ENCODE results near the gene MIDN.

The MIDN gene

DNA sequence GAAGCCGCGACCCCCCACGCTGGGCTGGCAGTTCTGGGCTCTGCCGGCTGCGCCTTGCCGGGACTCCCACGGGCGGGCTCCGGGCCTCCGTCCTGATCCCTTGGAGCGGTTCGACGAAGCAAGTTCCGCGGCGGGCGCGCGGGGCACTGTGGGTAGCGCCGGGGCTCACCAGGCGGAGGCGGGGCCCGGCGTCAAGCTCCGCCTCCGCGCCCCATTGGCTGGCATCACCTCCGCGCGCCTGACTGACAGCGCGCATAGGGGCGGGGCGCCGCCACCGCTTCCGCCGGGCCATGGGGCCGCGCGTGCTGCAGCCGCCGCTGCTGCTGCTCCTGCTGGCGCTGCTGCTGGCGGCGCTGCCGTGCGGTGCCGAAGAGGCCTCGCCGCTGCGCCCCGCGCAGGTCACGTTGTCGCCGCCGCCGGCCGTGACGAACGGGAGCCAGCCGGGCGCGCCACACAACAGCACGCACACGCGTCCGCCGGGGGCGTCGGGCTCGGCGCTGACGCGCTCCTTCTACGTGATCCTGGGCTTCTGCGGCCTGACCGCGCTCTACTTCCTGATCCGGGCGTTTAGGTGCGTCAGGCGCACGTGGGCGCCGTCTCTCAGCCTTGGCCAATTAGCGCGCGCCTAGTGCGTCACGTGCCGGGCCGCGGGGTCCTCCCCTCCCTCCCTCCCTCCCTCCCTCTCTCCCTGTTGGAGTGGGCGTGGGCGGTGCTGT is 27.0 kb downstream of the MIDN start, which contains the start of gene FAM174C:
TSS of gene FAM174C (plus strand) at position 271 of the 716 bp plus-strand sequence. CDS start at position 291, 20 bp downstream.
- CTCF ChIA-PET, result interaction anchor here (0.8 to 1.0 kb wide), 2 partner anchors 9 to 32 kb away, joined by 4 to 5 read pairs; no protein-coding TSS in a partner anchor
- Histone ChIP-seq H3K27ac (ENCODE audit: extremely low read depth, low read depth, low read length) (peak within 1 kb of the TSS; percentile 98), H3K36me3 (ENCODE audit: control insufficient read depth in 2 of 2, insufficient read depth in 1 of 2, low read length in 2 of 2) (peaks cover 3 to 83% of the 10 kb centered on the region in 2 experiments; a peak in 2 of 3 replicates), H3K4me3 (ENCODE audit: low read depth, low read length) (peak within 1 kb of the TSS; percentile 58), H3K9me3 (ENCODE audit: control insufficient read depth, insufficient read depth, low read depth, low read length) (no peaks in the 10 kb centered on the region), H3K4me1 (ENCODE audit: control insufficient read depth, insufficient read depth, low read length) (peaks cover 14% of the 10 kb centered on the region)
- POLR2A ChIA-PET, result interaction anchor here (0.6 to 3.4 kb wide), 14 partner anchors 8 to 123 kb away, joined by 3 to 28 read pairs (median 4); partner anchors contain the start of genes ATP5F1D and NDUFS7
- TF ChIP-seq ZSCAN30 (tag by site-specific recombination; IDR thresholded peaks at IDR 0.05), result peak; percentile 35
- 0 out of 2 replicates have a peak, but pooled peaks have one; percentile 88 for TF ChIP-seq GLIS1 (tag by site-specific recombination; IDR thresholded peaks at IDR 0.05)
- 0 out of 2 replicates have a peak, but pooled peaks have one; percentile 68 for TF ChIP-seq ZNF2 (tag by site-specific recombination; IDR thresholded peaks at IDR 0.05)
- TF ChIP-seq ZBTB8A (tag by site-specific recombination; IDR thresholded peaks at IDR 0.05), result peak; percentile 98
- peak; percentile 61; the same call in 1 of the 2 replicates for TF ChIP-seq ZNF677 (tag by site-specific recombination; IDR thresholded peaks at IDR 0.05)
- TF ChIP-seq, protein P1, sequence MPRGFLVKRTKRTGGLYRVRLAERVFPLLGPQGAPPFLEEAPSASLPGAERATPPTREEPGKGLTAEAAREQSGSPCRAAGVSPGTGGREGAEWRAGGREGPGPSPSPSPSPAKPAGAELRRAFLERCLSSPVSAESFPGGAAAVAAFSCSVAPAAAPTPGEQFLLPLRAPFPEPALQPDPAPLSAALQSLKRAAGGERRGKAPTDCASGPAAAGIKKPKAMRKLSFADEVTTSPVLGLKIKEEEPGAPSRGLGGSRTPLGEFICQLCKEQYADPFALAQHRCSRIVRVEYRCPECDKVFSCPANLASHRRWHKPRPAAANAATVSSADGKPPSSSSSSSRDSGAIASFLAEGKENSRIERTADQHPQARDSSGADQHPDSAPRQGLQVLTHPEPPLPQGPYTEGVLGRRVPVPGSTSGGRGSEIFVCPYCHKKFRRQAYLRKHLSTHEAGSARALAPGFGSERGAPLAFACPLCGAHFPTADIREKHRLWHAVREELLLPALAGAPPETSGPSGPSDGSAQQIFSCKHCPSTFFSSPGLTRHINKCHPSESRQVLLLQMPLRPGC (tag by site-specific recombination; IDR thresholded peaks at IDR 0.05), result no peak
- TF ChIP-seq ZNF302 (tag by site-specific recombination; IDR thresholded peaks at IDR 0.05; ENCODE audit: low read depth), result no peak
- peak; percentile 4; the same call in 1 of the 2 replicates for TF ChIP-seq ZNF600 (tag by site-specific recombination; IDR thresholded peaks at IDR 0.05)
- peak; percentile 98 for TF ChIP-seq ZBTB48 (tag by site-specific recombination; IDR thresholded peaks at IDR 0.05)
- TF ChIP-seq, protein P2, sequence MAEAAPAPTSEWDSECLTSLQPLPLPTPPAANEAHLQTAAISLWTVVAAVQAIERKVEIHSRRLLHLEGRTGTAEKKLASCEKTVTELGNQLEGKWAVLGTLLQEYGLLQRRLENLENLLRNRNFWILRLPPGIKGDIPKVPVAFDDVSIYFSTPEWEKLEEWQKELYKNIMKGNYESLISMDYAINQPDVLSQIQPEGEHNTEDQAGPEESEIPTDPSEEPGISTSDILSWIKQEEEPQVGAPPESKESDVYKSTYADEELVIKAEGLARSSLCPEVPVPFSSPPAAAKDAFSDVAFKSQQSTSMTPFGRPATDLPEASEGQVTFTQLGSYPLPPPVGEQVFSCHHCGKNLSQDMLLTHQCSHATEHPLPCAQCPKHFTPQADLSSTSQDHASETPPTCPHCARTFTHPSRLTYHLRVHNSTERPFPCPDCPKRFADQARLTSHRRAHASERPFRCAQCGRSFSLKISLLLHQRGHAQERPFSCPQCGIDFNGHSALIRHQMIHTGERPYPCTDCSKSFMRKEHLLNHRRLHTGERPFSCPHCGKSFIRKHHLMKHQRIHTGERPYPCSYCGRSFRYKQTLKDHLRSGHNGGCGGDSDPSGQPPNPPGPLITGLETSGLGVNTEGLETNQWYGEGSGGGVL (tag by site-specific recombination; IDR thresholded peaks at IDR 0.05), result no peak
- peak; percentile 87 for TF ChIP-seq IKZF3 (tag by site-specific recombination; IDR thresholded peaks at IDR 0.05)
- TF ChIP-seq, protein P3, sequence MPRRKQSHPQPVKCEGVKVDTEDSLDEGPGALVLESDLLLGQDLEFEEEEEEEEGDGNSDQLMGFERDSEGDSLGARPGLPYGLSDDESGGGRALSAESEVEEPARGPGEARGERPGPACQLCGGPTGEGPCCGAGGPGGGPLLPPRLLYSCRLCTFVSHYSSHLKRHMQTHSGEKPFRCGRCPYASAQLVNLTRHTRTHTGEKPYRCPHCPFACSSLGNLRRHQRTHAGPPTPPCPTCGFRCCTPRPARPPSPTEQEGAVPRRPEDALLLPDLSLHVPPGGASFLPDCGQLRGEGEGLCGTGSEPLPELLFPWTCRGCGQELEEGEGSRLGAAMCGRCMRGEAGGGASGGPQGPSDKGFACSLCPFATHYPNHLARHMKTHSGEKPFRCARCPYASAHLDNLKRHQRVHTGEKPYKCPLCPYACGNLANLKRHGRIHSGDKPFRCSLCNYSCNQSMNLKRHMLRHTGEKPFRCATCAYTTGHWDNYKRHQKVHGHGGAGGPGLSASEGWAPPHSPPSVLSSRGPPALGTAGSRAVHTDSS (tag by site-specific recombination; IDR thresholded peaks at IDR 0.05), result peak; percentile 51; the same call in 1 of the 2 replicates
- no peak for TF ChIP-seq GLIS2 (tag by site-specific recombination; IDR thresholded peaks at IDR 0.05)
- peak; percentile 100 for TF ChIP-seq ZNF366 (tag by site-specific recombination; conservative IDR thresholded peaks at IDR 0.05)
- TF ChIP-seq ZNF324 (tag by site-specific recombination; IDR thresholded peaks at IDR 0.05), result peak; percentile 20; the same call in 1 of the 2 replicates
- TF ChIP-seq, protein P4, sequence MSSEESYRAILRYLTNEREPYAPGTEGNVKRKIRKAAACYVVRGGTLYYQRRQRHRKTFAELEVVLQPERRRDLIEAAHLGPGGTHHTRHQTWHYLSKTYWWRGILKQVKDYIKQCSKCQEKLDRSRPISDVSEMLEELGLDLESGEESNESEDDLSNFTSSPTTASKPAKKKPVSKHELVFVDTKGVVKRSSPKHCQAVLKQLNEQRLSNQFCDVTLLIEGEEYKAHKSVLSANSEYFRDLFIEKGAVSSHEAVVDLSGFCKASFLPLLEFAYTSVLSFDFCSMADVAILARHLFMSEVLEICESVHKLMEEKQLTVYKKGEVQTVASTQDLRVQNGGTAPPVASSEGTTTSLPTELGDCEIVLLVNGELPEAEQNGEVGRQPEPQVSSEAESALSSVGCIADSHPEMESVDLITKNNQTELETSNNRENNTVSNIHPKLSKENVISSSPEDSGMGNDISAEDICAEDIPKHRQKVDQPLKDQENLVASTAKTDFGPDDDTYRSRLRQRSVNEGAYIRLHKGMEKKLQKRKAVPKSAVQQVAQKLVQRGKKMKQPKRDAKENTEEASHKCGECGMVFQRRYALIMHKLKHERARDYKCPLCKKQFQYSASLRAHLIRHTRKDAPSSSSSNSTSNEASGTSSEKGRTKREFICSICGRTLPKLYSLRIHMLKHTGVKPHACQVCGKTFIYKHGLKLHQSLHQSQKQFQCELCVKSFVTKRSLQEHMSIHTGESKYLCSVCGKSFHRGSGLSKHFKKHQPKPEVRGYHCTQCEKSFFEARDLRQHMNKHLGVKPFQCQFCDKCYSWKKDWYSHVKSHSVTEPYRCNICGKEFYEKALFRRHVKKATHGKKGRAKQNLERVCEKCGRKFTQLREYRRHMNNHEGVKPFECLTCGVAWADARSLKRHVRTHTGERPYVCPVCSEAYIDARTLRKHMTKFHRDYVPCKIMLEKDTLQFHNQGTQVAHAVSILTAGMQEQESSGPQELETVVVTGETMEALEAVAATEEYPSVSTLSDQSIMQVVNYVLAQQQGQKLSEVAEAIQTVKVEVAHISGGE (tag by site-specific recombination; conservative IDR thresholded peaks at IDR 0.05; ENCODE audit: low read depth), result no peak; the same call in 1 of the 2 replicates
- TF ChIP-seq SP2 (tag by site-specific recombination; IDR thresholded peaks at IDR 0.05), result peak; percentile 92
- TF ChIP-seq ZNF510 (tag by site-specific recombination; IDR thresholded peaks at IDR 0.05; ENCODE audit: insufficient replicate concordance), result no peak
- TF ChIP-seq, protein P5, sequence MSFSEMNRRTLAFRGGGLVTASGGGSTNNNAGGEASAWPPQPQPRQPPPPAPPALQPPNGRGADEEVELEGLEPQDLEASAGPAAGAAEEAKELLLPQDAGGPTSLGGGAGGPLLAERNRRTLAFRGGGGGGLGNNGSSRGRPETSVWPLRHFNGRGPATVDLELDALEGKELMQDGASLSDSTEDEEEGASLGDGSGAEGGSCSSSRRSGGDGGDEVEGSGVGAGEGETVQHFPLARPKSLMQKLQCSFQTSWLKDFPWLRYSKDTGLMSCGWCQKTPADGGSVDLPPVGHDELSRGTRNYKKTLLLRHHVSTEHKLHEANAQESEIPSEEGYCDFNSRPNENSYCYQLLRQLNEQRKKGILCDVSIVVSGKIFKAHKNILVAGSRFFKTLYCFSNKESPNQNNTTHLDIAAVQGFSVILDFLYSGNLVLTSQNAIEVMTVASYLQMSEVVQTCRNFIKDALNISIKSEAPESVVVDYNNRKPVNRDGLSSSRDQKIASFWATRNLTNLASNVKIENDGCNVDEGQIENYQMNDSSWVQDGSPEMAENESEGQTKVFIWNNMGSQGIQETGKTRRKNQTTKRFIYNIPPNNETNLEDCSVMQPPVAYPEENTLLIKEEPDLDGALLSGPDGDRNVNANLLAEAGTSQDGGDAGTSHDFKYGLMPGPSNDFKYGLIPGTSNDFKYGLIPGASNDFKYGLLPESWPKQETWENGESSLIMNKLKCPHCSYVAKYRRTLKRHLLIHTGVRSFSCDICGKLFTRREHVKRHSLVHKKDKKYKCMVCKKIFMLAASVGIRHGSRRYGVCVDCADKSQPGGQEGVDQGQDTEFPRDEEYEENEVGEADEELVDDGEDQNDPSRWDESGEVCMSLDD (tag by site-specific recombination; IDR thresholded peaks at IDR 0.05), result 0 out of 2 replicates have a peak, but pooled peaks have one; percentile 13
- TF ChIP-seq ZSCAN23 (tag by site-specific recombination; IDR thresholded peaks at IDR 0.05), result no peak
- peak; percentile 67; the same call in 1 of the 2 replicates for TF ChIP-seq SCRT2 (tag by site-specific recombination; IDR thresholded peaks at IDR 0.05)
- TF ChIP-seq KLF10 (tag by site-specific recombination; IDR thresholded peaks at IDR 0.05), result peak; percentile 17; the same call in 1 of the 2 replicates
- 0 out of 2 replicates have a peak, but pooled peaks have one; percentile 38 for TF ChIP-seq BCL11A (tag by site-specific recombination; IDR thresholded peaks at IDR 0.05; ENCODE audit: low read depth)
- TF ChIP-seq, protein P6, sequence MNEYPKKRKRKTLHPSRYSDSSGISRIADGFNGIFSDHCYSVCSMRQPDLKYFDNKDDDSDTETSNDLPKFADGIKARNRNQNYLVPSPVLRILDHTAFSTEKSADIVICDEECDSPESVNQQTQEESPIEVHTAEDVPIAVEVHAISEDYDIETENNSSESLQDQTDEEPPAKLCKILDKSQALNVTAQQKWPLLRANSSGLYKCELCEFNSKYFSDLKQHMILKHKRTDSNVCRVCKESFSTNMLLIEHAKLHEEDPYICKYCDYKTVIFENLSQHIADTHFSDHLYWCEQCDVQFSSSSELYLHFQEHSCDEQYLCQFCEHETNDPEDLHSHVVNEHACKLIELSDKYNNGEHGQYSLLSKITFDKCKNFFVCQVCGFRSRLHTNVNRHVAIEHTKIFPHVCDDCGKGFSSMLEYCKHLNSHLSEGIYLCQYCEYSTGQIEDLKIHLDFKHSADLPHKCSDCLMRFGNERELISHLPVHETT (tag by site-specific recombination; IDR thresholded peaks at IDR 0.05), result 0 out of 2 replicates have a peak, but pooled peaks have one; percentile 1
